Measurements from ENCODE around the gene CTSH.

GRCh38 chr15:78893538-78893937 is 51.3 kb downstream of the CTSH start:
- TF ChIP-seq, protein P1, sequence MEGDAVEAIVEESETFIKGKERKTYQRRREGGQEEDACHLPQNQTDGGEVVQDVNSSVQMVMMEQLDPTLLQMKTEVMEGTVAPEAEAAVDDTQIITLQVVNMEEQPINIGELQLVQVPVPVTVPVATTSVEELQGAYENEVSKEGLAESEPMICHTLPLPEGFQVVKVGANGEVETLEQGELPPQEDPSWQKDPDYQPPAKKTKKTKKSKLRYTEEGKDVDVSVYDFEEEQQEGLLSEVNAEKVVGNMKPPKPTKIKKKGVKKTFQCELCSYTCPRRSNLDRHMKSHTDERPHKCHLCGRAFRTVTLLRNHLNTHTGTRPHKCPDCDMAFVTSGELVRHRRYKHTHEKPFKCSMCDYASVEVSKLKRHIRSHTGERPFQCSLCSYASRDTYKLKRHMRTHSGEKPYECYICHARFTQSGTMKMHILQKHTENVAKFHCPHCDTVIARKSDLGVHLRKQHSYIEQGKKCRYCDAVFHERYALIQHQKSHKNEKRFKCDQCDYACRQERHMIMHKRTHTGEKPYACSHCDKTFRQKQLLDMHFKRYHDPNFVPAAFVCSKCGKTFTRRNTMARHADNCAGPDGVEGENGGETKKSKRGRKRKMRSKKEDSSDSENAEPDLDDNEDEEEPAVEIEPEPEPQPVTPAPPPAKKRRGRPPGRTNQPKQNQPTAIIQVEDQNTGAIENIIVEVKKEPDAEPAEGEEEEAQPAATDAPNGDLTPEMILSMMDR (IDR thresholded peaks at IDR 0.05), result no peak
- no peak for TF ChIP-seq POLR2A (IDR thresholded peaks at IDR 0.05)
- TF ChIP-seq POLR2AphosphoS5 (IDR thresholded peaks at IDR 0.05), result no peak

Data from prostate gland (tissue), 2 donors.